ENCODE measurements around the gene RGS12.
A peak's percentile ranks its signal among the peaks of the same experiment; 100 is the strongest.

RGS12 gene

GRCh38 chr4:3334316-3334715 lies 41.5 kb downstream of the RGS12 start:
- no peak for DNase-seq

GRCh38 chr4:3335385-3335784 lies 42.6 kb downstream of the RGS12 start:
- DNase-seq: no peak

- no peak for DNase-seq
These were observed 43.2 kb downstream of the RGS12 start for GRCh38 chr4:3335982-3336381.

- DNase-seq: no peak
These were observed 43.8 kb downstream of the RGS12 start for GRCh38 chr4:3336382-3337356.

GRCh38 chr4:3337357-3337732 lies 44.5 kb downstream of the RGS12 start:
- DNase-seq: no peak

- DNase-seq: no peak
These were observed 45.0 kb downstream of the RGS12 start for GRCh38 chr4:3337811-3338210.

- DNase-seq: no peak
These were observed 45.6 kb downstream of the RGS12 start for GRCh38 chr4:3338321-3338838.

- no peak for DNase-seq
These were observed 46.2 kb downstream of the RGS12 start for GRCh38 chr4:3338976-3339531.

GRCh38 chr4:3339577-3339976 lies 46.8 kb downstream of the RGS12 start:
- no peak for DNase-seq

GRCh38 chr4:3340038-3340699 lies 47.3 kb downstream of the RGS12 start:
- DNase-seq: no peak

GRCh38 chr4:3340700-3341083 lies 47.9 kb downstream of the RGS12 start:
- DNase-seq: no peak

GRCh38 chr4:3341760-3342159 lies 48.9 kb downstream of the RGS12 start:
- no peak for DNase-seq

- DNase-seq: peak; percentile 46
These were observed 49.5 kb downstream of the RGS12 start for GRCh38 chr4:3342182-3342854.

Data from stimulated activated CD4-positive, alpha-beta T cell treated with anti-CD3 and anti-CD28 coated beads, Interleukin-1b, Interleukin-23, amount 100 ng/mL, for 48 hours (primary cell).